ENCODE results near the gene DUS2. TPM values are rescaled to one million over a fixed set of nuclear protein-coding genes. Genes with fewer than 3 reads are reported as not detected.
"Not testable (repeated sequence)": the region's sequence is repeated elsewhere in the genome, so short reads cannot be mapped to it uniquely, and the experiment has no call there.

The DUS2 gene
- total RNA-seq, 1 donor from 2014 or later, result 7.6 TPM

GRCh38 chr16:68115851-68116250 lies 92.8 kb downstream of the DUS2 start:
- no peak for DNase-seq (ENCODE audit: low spot score)
- ATAC-seq, result no peak

GRCh38 chr16:68116256-68116867 lies 93.3 kb downstream of the DUS2 start:
- DNase-seq (ENCODE audit: low spot score) (no peak), ATAC-seq (no peak)

- DNase-seq (ENCODE audit: low spot score), result no peak
Observed at GRCh38 chr16:68117884-68118283, 94.8 kb downstream of the DUS2 start.

GRCh38 chr16:68118954-68119353 lies 95.9 kb downstream of the DUS2 start:
- ATAC-seq; DNase-seq (ENCODE audit: low spot score): not testable (repeated sequence)

More at GRCh38 chr16:68117884-68118283, 94.8 kb downstream of the DUS2 start:
- ATAC-seq, result no peak

- DNase-seq (ENCODE audit: low spot score); ATAC-seq: not testable (repeated sequence)
Observed at GRCh38 chr16:68120496-68120895, 97.4 kb downstream of the DUS2 start.

GRCh38 chr16:68126395-68126794 lies 103.3 kb downstream of the DUS2 start:
- ATAC-seq (no peak), DNase-seq (ENCODE audit: low spot score) (no peak)

- no peak for DNase-seq (ENCODE audit: low spot score)
- ATAC-seq, result peak; percentile 89
Observed at GRCh38 chr16:68128577-68129305, 105.7 kb downstream of the DUS2 start.

Other genes with a start within 250 kb of the DUS2 start
- 35.6 TPM for gene RANBP10, start 216.7 kb upstream of the DUS2 start, total RNA-seq
- gene TSNAXIP1, start 216.4 kb upstream of the DUS2 start, total RNA-seq, result 2.1 TPM
- 12.8 TPM for gene THAP11, start 181.0 kb upstream of the DUS2 start, total RNA-seq
- 23.2 TPM for gene NUTF2, start 176.4 kb upstream of the DUS2 start, total RNA-seq
- gene CENPT, start 175.6 kb upstream of the DUS2 start, total RNA-seq, result 23.1 TPM
- gene EDC4, start 150.2 kb upstream of the DUS2 start, total RNA-seq, result 22.1 TPM
- 0.88 TPM for gene NRN1L, start 138.4 kb upstream of the DUS2 start, total RNA-seq
- gene PSKH1, start 130.0 kb upstream of the DUS2 start, total RNA-seq, result 18.2 TPM
- 0.73 TPM for gene CTRL, start 91.4 kb upstream of the DUS2 start, total RNA-seq
- 21.7 TPM for gene PSMB10, start 86.4 kb upstream of the DUS2 start, total RNA-seq
- 172 TPM for gene LCAT, start 79.2 kb upstream of the DUS2 start, total RNA-seq
- gene SLC12A4, start 54.6 kb upstream of the DUS2 start, total RNA-seq, result 20.1 TPM
- gene DPEP3, start 42.8 kb upstream of the DUS2 start, total RNA-seq, result not detected
- 1.0 TPM for gene DPEP2, start 23.8 kb upstream of the DUS2 start, total RNA-seq
- not detected for gene DPEP2NB, start 7.4 kb upstream of the DUS2 start, total RNA-seq
- gene DDX28, start 52 bp upstream of the DUS2 start, total RNA-seq, result 5.1 TPM
- 27.6 TPM for gene NFATC3, start 62.1 kb downstream of the DUS2 start, total RNA-seq
- 78.9 TPM for gene ESRP2, start 212.8 kb downstream of the DUS2 start, total RNA-seq
- 12.5 TPM for gene PLA2G15, start 222.1 kb downstream of the DUS2 start, total RNA-seq
- gene SLC7A6, start 241.2 kb downstream of the DUS2 start, total RNA-seq, result 1.6 TPM